ENCODE measurements around the gene AFF3.

DNA sequence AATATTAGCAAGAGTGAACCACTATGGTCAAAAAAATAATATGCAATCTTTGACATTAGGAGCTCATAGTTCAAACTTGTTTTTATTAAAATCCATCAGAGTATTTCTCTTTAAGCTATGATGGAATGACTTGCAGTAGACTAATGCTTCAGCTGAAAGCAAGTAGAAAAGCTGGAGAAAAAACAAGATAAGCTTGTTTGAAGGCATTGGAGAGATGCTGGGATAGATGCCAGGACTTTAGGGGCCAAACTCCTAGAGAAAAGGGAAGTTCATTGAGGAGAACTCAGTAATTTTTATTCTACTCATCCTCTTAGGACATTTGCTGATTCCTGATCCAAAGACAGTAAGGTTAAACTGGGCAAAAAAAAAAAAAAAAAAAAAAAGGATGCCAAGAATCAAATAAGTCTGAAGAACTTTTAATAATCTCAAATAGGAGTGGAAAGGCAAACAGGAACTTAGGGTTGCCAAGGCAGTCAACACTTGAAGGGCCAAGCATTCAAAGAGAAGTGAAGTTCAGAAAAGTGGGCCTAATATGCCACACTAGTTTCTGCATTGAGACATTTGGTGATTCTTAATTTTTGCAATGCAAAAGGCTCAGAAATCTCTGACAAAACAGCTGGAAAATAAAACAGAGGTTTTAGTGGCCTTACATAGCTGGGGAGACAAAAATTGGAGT, 19.7 kb upstream of the AFF3 start:
- TF ChIP-seq, protein P1, sequence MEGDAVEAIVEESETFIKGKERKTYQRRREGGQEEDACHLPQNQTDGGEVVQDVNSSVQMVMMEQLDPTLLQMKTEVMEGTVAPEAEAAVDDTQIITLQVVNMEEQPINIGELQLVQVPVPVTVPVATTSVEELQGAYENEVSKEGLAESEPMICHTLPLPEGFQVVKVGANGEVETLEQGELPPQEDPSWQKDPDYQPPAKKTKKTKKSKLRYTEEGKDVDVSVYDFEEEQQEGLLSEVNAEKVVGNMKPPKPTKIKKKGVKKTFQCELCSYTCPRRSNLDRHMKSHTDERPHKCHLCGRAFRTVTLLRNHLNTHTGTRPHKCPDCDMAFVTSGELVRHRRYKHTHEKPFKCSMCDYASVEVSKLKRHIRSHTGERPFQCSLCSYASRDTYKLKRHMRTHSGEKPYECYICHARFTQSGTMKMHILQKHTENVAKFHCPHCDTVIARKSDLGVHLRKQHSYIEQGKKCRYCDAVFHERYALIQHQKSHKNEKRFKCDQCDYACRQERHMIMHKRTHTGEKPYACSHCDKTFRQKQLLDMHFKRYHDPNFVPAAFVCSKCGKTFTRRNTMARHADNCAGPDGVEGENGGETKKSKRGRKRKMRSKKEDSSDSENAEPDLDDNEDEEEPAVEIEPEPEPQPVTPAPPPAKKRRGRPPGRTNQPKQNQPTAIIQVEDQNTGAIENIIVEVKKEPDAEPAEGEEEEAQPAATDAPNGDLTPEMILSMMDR (IDR thresholded peaks at IDR 0.05), result no peak
- no peak for TF ChIP-seq EP300 (IDR thresholded peaks at IDR 0.05)

Measured in stomach (tissue), 4 donors.